Hematopoietic multipotent progenitor cell treated with erythropoietin and hydrocortisone succinate and interleukin-3 and kit ligand, for 4 days (in vitro differentiated cells): ENCODE data around the gene MRPL12.

Experiments used
- DNase-seq: peaks from one replicate; pipeline ENCODE4 v3.0.0-alpha.2; 2015

The MRPL12 gene

DNA sequence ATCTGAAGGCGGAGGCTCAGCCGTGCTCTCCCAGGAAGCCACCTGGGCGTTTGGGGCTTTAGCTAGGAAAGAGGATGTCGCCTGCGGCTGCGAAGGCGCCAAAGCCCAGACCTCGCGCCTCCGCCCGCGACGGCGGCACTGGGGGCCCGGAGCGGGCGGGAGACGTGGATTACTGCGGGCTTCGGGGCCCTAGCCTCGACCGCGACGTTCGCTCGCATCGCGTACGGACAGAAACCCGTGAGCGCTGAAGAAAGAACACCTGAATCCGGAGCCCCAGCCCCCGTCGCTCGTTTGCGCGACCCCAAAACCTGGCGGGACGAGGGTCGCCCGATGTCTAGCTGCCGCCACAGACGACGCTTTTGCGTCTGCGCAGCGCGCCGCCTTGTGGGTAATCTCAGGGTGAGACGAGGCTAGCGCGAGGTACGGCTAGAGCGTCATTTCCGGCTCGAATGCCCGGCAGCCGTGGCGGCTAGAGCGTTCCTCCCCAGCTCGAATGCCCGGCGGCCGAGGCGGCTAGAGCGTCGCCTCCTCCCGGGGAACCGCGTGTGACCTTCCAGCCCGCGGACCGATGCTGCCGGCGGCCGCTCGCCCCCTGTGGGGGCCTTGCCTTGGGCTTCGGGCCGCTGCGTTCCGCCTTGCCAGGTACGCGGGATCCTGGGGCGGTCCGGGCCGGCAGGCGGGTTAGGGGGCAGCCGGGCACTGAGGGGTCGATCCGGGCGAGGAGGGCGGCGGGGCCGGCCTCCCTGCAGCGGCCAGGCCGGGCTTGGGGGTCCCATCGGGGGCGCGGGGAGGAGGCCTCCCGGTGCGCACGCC, at the start of gene MRPL12:
Gene MRPL12, plus strand, starts transcription at position 434 of the 813 bp plus-strand sequence. Its CDS starts 135 bp downstream, at position 569.
- DNase-seq = peak; percentile 98

DNA sequence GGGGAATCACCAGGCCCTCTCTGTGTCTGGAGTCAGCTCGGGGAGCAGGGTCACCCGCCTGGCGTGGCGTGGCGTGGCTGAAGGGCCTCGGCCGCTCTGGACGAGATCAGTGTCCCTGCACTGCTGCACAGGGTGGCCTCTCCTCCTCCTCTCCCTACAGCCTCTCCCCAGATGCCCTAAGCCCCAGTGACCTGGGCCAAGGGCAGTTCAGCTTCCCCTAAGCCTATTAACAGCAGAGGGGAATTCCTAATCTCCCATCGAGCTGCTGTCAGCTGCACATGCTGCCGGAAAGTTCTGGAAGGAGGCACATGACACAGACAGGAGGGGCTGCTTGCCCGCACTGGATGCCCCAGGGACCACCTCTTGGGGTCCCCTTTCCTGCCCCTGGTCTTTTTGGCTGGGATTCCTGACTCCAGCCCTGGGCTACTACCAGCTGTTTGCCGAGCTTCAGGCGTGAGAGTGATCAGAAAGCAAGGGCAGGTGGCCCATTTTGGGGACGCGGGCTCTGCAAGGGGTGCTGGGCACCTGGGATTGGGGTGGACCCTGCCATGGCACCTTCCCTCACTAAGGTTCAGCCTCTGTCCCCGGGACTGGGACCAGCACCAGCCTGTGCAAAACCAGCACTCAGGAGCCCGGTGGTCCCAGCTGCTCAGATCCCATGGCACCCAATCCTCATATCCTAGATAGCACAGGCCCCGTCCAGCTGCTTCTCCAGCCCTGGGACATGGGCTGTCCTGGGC, 47.6 kb upstream of the MRPL12 start:
- no peak for DNase-seq

GRCh38 chr17:81656118-81656743, 46.9 kb upstream of the MRPL12 start, which contains the start of gene PDE6G:
TSS of gene PDE6G (minus strand) at chr17:81656542. CDS start at chr17:81653305, 3,237 bp downstream.
- DNase-seq = peak; percentile 53

DNA sequence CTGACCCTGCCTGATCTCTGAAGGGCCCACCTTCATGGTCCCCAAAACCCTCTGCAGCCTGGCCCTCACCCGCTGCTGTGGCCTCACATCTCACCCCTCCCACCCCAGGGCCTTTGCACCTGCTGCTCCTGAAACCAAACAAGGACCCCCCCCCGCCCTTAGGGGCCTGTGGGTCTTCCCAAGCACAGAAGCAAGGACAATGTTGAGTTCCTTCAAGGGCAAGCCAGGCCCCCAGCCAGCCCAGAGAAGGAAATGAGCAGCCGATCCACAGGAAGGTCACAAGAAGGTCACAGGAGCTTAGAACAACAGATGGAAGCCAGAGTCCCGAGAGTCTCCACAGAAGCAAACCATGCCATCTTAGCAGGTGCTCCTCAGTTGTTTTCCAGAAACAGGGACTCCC, 46.3 kb upstream of the MRPL12 start:
- DNase-seq = peak; percentile 17

GRCh38 chr17:81659038-81659437, 44.1 kb upstream of the MRPL12 start:
- no peak for DNase-seq

DNA sequence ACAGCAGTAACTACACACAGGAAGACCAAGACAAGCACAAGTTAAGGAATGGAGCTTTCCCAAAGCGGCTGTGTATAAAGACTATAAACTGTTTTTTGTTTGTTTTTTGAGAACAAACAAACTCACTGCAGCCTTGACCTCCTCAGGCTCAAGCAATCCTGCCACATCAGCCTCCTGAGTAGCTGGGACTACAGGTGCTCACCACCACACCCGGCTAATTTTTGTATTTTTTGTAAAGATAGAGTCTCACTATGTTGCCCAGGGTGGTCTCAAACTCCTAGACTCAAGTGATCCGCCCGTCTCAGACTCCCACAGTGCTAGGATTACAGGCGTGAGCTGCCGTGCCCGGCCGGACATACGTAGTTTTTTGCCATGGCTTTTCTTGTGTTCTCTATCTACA, 42.7 kb upstream of the MRPL12 start:
- DNase-seq = no peak

DNA sequence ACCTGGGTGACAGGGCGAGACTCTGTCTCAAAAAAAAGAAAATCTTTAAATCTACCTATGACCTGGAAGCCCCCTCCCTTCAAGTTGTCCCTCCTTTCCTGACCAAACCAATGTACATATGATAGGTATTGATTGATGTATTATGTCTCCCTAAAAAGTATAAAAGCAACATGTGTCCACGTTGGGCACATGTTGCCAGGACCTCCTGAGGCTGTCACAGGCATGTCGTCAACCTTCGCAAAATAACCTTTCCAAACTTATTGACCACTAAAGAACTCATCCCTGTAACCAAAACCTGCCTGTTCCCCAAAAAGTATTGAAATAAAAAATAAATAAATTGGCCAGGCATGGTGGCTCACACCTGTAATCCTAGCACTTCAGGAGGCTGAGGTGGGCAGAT, 41.2 kb upstream of the MRPL12 start:
- no peak for DNase-seq

GRCh38 chr17:81664051-81664470, 39.1 kb upstream of the MRPL12 start:
- no peak for DNase-seq

- DNase-seq = peak; percentile 79
Measured at GRCh38 chr17:81665205-81666091, 37.7 kb upstream of the MRPL12 start.

- peak; percentile 77 for DNase-seq
Measured at GRCh38 chr17:81666092-81666341, 37.1 kb upstream of the MRPL12 start.

DNA sequence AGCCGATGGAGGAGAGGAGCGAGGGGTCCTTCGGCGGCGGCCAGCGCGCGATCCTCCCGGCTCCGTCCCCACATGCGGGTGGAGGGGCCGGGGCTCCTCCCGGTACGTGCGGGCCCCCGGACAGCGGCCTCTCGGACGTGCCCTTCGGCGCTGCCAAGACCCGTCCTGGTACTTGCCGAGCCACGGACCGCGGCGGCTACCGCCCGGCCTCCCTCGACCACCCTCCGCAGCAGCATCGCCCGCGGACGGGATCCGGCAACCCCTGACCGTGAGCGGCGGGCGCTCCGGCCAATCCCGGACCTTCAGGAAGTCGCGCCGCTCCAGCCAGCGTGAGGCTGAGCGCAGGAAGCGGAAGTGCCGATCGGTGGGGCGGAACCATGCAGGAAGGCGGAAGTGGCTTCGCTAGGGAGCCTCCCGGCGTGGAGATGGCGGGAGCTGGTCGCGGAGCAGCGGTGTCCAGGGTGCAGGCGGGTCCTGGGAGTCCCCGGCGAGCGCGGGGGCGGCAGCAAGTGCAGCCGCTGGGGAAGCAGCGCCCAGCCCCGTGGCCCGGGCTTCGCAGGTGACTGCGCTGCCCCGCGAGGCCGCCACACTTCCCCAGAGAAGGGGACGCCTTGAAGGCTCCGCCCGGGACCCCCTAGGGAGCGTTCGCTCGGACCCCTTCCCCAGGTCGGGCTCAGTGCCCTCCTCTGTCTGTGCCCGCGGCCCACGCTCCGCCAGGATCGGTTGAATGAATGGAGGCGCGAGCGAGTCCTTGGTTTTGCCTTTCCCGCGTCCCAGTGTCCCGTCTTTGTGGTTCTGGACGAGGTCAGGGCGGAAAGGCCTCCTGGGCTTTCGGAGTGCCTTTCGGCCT, 36.6 kb upstream of the MRPL12 start, which contains the start of the genes CCDC137 and OXLD1:
Gene CCDC137, plus strand, starts transcription at position 396 of the 850 bp plus-strand sequence. Its CDS starts 30 bp downstream, at position 426.
Gene OXLD1, minus strand, starts transcription at position 264 of the 850 bp plus-strand sequence. Its CDS starts 28 bp downstream, at position 236.
- DNase-seq = peak; percentile 99

DNA sequence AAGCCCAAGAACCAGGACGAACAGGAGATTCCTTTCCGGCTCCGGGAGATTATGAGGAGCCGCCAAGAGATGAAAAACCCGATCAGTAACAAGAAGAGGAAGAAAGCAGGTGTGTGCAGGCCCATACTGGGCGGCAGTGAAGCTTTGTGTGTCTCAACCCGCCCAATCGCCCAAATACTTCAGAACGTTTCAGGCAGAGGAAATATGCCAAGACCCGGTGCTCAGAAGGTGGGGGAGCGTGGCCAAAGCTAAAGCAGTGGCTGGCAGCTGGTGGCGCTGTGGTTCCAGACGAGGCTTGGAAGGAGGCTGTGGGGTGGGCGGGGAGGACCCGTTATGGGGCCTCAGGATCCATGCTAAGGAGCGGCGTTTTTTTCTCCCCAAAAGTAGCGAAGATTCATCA, 35.4 kb upstream of the MRPL12 start:
- peak; percentile 66 for DNase-seq

DNA sequence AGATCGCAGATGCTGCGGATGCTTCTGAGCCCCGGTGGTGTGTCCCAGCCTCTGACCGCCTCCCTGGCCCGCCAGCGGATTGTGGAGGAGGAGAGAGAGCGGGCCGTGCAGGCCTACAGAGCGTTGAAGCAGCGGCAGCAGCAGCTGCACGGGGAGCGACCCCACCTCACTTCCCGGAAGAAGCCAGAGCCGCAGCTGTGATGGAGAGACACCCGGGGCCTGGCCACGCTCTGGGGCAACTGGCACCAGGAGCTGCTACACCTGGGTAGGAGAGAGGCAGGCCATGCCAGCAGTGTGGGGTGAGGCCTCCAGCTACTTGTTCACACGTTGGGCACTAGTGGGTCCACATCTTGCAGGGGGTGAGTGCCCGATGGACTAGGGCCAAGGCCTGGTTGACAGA, 30.7 kb upstream of the MRPL12 start:
- no peak for DNase-seq

DNA sequence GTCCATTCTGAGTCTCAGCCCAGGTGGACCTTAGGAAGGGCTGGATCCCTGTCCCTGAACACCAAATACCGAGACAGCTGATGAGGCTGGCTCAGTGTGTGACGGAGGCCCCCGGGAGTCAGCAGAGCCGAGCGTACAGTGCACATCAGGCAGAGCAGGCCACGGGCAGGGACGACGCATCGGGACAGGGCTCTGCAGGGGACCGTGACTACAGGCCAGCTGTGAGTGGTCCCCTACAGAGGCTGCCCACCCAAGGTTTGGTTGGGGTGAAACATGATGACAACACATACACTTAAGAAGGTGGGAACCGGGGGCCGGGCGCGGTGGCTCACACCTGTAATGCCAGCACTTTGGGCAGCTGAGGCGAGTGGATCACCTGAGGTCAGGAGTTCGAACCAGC, 30.2 kb upstream of the MRPL12 start:
- DNase-seq = no peak

DNA sequence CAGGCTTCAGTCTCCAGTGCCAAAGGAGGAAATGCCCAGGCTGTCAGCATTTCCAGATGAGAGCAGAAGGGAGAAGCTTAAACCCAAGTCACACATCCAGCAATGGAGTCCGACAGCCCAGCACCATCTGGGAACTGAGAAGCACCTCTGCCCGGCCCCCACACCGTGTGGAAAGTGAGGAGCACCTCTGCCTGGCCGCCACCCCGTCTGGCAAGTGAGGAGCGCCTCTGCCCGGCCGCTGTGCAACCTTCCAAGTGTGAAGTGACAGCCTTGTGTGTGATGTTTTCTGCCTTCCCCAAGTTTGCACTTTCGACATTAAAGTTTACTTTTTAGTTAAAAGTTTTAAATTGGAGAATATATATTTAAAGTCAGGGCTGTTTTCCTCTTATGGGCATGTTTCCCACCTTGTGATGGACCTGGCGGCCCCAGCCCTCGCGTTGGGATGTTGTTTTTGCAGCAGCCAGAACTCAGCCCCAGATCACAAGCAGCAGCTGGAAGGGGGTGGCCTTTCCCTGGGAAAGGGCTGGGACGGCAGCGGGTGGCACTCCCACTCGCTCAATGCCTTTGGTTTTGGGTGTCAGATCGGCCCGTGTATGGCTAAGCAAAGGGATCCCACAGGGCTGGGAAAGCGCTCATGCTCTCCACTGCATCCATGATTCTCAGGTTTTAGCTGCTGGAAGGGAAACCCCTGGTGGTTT, 29.5 kb upstream of the MRPL12 start:
- DNase-seq = no peak

- DNase-seq = peak; percentile 55
Measured at GRCh38 chr17:81675515-81676221, 27.5 kb upstream of the MRPL12 start.

DNA sequence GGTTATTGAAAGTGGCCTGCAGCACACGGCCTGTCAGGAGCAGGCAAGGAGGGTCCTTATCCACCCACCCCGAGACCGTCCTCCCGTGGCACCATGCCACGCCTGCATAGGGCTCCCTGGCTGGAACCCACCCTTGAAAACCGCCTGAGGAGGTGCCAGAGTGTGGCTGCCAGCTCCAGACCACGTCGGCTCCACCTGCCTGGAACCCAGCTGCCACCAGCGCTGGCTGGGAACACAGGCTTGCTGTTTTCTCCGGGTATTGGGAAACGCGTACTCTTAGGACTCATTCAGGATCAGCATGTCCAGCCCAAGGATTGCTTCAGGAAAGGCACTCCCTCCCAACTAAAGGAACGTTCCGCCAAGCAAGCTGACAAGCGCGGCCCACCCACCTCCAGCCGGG, 26.3 kb upstream of the MRPL12 start:
- DNase-seq = no peak

GRCh38 chr17:81680150-81680549, 23.0 kb upstream of the MRPL12 start:
- DNase-seq = no peak

GRCh38 chr17:81681672-81682071, 21.5 kb upstream of the MRPL12 start:
- no peak for DNase-seq

DNA sequence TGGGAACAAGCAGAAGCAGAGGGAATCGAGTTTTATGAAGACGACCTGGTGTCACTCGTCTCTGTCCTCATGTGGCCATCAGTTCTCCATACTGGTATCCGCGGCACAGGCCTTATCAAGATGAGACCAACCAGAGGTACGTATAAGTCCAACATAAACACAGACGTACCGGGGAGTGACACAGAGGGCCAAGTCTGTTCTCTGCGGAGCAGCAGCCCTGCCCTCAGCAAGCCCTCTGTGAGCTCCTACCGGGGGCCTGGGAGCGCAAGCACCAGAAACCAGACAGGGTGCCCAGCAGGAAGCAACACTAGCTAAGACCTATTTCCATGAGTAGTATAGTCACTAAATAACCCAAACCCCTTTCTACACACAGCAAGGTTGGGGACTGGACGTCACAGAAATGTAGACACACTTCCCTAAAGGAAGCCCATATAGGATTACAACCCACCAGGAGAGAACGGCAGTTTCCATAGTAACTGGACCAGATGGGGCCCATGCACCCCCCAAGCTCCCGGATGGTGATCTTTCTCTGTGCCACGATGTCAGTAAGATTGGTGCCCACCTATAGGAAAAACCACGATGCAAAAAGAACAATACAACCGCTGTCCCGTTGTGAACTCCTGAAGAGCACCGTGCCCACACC, 20.5 kb upstream of the MRPL12 start:
- peak; percentile 26 for DNase-seq
